ENCODE results near the gene KLHDC9. TPM values are rescaled to one million over a fixed set of nuclear protein-coding genes. Genes with fewer than 3 reads are reported as not detected.

KLHDC9 gene
- total and polyA plus RNA-seq, 9 of the 15 experiments (the other 6 are each of a cell fraction or from before 2014, with no cell fraction given), result not detected

DNA sequence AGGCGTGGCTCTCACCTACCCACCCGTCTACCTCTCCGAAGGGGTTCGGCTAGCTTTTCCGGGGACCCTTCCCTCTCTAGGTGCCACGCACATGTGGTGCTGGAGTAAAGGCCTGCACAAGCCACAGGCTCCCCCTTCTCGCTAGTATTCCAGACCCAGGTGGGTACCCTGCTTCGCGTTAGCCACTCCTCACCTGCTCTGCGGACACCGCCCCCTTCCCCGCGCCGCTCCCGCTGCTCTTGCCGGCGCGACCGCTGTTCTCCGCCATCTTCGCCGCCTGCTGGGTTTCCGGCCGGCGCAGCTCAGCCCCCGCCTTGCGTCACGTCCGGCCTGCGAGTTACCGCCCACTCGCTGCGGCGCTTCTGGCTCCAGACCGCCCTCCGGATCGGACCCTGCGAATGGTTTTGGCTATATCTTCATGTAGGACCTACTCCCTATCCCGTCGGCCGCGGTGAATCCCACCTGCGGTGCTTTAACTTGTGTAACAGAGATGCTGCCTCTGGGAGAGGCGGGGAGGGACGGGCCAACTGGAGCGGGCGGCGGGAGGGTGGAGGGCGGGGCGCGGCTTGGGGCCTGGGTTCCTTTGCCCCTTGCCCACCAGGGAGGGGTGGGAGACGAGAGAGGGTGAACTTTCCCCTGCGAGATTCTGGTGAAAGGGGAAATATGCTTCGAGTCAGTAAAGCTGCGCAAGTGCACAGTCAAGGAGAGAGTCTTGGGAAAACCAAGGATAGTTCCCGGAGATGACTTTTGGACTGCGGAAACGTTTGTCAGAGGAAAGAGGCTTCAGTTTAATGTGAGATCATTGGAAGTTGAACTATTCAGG is 19.8 kb downstream of the KLHDC9 start, which contains the start of the genes NIT1 and PFDN2 (continued):
- TF ChIP-seq ARID3B (CRISPR knock-in tag; IDR thresholded peaks at IDR 0.05; ENCODE audit: borderline replicate concordance) (no peak), ZNF780A (CRISPR knock-in tag; IDR thresholded peaks at IDR 0.05) (no peak), ZNF124 (CRISPR knock-in tag; IDR thresholded peaks at IDR 0.05) (no peak), ZNF431 (CRISPR knock-in tag; IDR thresholded peaks at IDR 0.05) (no peak), SAFB2 (IDR thresholded peaks at IDR 0.05; ENCODE audit: borderline replicate concordance, low read depth, low read length, severe bottlenecking) (no peak), ZSCAN29 (IDR thresholded peaks at IDR 0.05) (no peak), JUND (IDR thresholded peaks at IDR 0.05; ENCODE audit: borderline replicate concordance, low read depth, low read length) (peak; percentile 61), JUND (tag; IDR thresholded peaks at IDR 0.05; ENCODE audit: borderline replicate concordance, low read depth, low read length) (peak; percentile 24; the same call in 1 of the 3 replicates), MCM7 (IDR thresholded peaks at IDR 0.05) (no peak), CBX5 (IDR thresholded peaks at IDR 0.05; ENCODE audit: borderline replicate concordance, low read depth) (no peak), RBM17 (IDR thresholded peaks at IDR 0.05; ENCODE audit: borderline replicate concordance, low read depth, low read length) (no peak), FOXP1 (CRISPR knock-in tag; IDR thresholded peaks at IDR 0.05) (peak; percentile 56; the same call in 1 of the 2 replicates), SMAD1 (IDR thresholded peaks at IDR 0.05; ENCODE audit: low read depth, low read length, partially characterized antibody) (peak; percentile 73), KLF1 (tag; IDR thresholded peaks at IDR 0.05) (no peak), ZNF75A (CRISPR knock-in tag; IDR thresholded peaks at IDR 0.05) (no peak), ARNT (IDR thresholded peaks at IDR 0.05) (no peak)
- TF ChIP-seq, protein P1, sequence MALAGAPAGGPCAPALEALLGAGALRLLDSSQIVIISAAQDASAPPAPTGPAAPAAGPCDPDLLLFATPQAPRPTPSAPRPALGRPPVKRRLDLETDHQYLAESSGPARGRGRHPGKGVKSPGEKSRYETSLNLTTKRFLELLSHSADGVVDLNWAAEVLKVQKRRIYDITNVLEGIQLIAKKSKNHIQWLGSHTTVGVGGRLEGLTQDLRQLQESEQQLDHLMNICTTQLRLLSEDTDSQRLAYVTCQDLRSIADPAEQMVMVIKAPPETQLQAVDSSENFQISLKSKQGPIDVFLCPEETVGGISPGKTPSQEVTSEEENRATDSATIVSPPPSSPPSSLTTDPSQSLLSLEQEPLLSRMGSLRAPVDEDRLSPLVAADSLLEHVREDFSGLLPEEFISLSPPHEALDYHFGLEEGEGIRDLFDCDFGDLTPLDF (CRISPR knock-in tag; IDR thresholded peaks at IDR 0.05), result peak; percentile 80; the same call in 1 of the 2 replicates
- TF ChIP-seq, protein P2, sequence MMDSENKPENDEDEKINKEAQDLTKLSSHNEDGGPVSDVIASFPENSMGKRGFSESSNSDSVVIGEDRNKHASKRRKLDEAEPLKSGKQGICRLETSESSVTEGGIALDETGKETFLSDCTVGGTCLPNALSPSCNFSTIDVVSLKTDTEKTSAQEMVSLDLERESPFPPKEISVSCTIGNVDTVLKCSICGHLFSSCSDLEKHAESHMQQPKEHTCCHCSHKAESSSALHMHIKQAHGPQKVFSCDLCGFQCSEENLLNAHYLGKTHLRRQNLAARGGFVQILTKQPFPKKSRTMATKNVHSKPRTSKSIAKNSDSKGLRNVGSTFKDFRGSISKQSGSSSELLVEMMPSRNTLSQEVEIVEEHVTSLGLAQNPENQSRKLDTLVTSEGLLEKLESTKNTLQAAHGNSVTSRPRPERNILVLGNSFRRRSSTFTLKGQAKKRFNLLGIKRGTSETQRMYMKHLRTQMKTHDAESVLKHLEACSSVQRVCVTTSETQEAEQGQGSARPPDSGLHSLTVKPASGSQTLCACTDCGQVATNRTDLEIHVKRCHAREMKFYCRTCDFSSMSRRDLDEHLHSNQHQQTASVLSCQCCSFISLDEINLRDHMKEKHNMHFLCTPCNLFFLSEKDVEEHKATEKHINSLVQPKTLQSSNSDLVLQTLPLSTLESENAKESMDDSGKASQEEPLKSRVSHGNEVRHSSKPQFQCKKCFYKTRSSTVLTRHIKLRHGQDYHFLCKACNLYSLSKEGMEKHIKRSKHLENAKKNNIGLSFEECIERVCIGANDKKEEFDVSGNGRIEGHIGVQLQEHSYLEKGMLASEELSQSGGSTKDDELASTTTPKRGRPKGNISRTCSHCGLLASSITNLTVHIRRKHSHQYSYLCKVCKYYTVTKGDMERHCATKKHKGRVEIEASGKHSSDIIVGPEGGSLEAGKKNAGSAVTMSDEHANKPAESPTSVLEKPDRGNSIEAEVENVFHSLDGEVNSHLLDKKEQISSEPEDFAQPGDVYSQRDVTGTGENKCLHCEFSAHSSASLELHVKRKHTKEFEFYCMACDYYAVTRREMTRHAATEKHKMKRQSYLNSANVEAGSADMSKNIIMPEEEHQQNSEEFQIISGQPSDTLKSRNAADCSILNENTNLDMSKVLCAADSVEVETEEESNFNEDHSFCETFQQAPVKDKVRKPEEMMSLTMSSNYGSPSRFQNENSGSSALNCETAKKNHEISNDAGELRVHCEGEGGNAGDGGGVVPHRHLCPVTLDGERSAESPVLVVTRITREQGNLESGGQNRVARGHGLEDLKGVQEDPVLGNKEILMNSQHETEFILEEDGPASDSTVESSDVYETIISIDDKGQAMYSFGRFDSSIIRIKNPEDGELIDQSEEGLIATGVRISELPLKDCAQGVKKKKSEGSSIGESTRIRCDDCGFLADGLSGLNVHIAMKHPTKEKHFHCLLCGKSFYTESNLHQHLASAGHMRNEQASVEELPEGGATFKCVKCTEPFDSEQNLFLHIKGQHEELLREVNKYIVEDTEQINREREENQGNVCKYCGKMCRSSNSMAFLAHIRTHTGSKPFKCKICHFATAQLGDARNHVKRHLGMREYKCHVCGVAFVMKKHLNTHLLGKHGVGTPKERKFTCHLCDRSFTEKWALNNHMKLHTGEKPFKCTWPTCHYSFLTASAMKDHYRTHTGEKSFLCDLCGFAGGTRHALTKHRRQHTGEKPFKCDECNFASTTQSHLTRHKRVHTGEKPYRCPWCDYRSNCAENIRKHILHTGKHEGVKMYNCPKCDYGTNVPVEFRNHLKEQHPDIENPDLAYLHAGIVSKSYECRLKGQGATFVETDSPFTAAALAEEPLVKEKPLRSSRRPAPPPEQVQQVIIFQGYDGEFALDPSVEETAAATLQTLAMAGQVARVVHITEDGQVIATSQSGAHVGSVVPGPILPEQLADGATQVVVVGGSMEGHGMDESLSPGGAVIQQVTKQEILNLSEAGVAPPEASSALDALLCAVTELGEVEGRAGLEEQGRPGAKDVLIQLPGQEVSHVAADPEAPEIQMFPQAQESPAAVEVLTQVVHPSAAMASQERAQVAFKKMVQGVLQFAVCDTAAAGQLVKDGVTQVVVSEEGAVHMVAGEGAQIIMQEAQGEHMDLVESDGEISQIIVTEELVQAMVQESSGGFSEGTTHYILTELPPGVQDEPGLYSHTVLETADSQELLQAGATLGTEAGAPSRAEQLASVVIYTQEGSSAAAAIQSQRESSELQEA (IDR thresholded peaks at IDR 0.05; ENCODE audit: low read depth), result no peak

Measured in K562 (cell line).